NCI-H748 (cell line): ENCODE measurements around the gene DOK6.
A peak's percentile ranks its signal among the peaks of the same experiment; 100 is the strongest.
"Not testable (repeated sequence)": the region's sequence is repeated elsewhere in the genome, so short reads cannot be mapped to it uniquely, and the experiment has no call there.

Experiments
- DNase-seq: peaks from one replicate; lab custom pipeline; 2025; ENCODE audit not compliant: unreplicated experiment; lab: John Stamatoyannopoulos, UW

The DOK6 gene

GRCh38 chr18:69853051-69853450 lies 452.4 kb downstream of the DOK6 start:
- DNase-seq = no peak

GRCh38 chr18:69854455-69854854 lies 453.8 kb downstream of the DOK6 start:
- no peak for DNase-seq

- no peak for DNase-seq
These were observed 458.2 kb downstream of the DOK6 start for GRCh38 chr18:69858897-69859296.

GRCh38 chr18:69864802-69865201 lies 464.1 kb downstream of the DOK6 start:
- not testable (repeated sequence) for DNase-seq

GRCh38 chr18:69865776-69866175 lies 465.1 kb downstream of the DOK6 start:
- DNase-seq = no peak

GRCh38 chr18:69866212-69866611 lies 465.5 kb downstream of the DOK6 start:
- no peak for DNase-seq

- no peak for DNase-seq
These were observed 470.0 kb downstream of the DOK6 start for GRCh38 chr18:69870736-69871135.

- peak; percentile 56 for DNase-seq
These were observed 470.7 kb downstream of the DOK6 start for GRCh38 chr18:69871363-69871762.

- no peak for DNase-seq
These were observed 472.0 kb downstream of the DOK6 start for GRCh38 chr18:69872661-69873060.

- DNase-seq = peak; percentile 45
These were observed 473.4 kb downstream of the DOK6 start for GRCh38 chr18:69874058-69874457.

GRCh38 chr18:69876490-69876889 lies 475.8 kb downstream of the DOK6 start:
- no peak for DNase-seq

- no peak for DNase-seq
These were observed 477.7 kb downstream of the DOK6 start for GRCh38 chr18:69878213-69878933.

GRCh38 chr18:69879051-69879450 lies 478.4 kb downstream of the DOK6 start:
- DNase-seq = not testable (repeated sequence)

GRCh38 chr18:69880083-69880482 lies 479.4 kb downstream of the DOK6 start:
- no peak for DNase-seq

- no peak for DNase-seq
These were observed 482.4 kb downstream of the DOK6 start for GRCh38 chr18:69882965-69883668.

- no peak for DNase-seq
These were observed 483.1 kb downstream of the DOK6 start for GRCh38 chr18:69883781-69884180.

- no peak for DNase-seq
These were observed 484.7 kb downstream of the DOK6 start for GRCh38 chr18:69885355-69885754.

GRCh38 chr18:69885841-69886531 lies 485.3 kb downstream of the DOK6 start:
- no peak for DNase-seq

GRCh38 chr18:69887256-69887655 lies 486.6 kb downstream of the DOK6 start:
- no peak for DNase-seq

- no peak for DNase-seq
These were observed 488.3 kb downstream of the DOK6 start for GRCh38 chr18:69889009-69889408.

GRCh38 chr18:69890558-69890957 lies 489.9 kb downstream of the DOK6 start:
- no peak for DNase-seq

- no peak for DNase-seq
These were observed 493.8 kb downstream of the DOK6 start for GRCh38 chr18:69894467-69894866.
